Ovary (tissue), 9 donors: ENCODE data around the gene TEX2. TPM values are rescaled to one million over a fixed set of nuclear protein-coding genes. Genes with fewer than 3 reads are reported as not detected.
"Not testable (repeated sequence)": the region's sequence is repeated elsewhere in the genome, so short reads cannot be mapped to it uniquely, and the experiment has no call there.

Experiments used
- DNase-seq, 5 donors: peaks; one replicate each; pipeline ENCODE4 v3.0.0-alpha.2; 2019 to 2020
- H3K27ac ChIP-seq, 2 donors: fragments of 200-600 bp; one replicate each; pipeline versions ENCODE4 v1.5.1 to v1.8.0; 2019 to 2022
- H3K27me3 ChIP-seq: fragments of 200-600 bp; one replicate; pipeline ENCODE4 v1.8.0; 2022
- H3K36me3 ChIP-seq: fragments of 200-600 bp; sonication (generic); one replicate; pipeline ENCODE4 v1.5.1; 2019
- H3K4me1 ChIP-seq: one replicate; pipeline ENCODE4 v1.8.1; 2013; ENCODE audit warnings: mild to moderate bottlenecking, moderate library complexity; ENCODE audit not compliant: insufficient read depth
- H3K4me3 ChIP-seq: fragments of 200-600 bp; sonication (generic); one replicate; pipeline ENCODE4 v1.5.1; 2017
- H3K9me3 ChIP-seq, 2 donors: fragments of 200-600 bp in 1 of 2; sonication (generic) in 1 of 2; one replicate each; pipeline versions ENCODE4 v1.5.1 to v1.8.1; 2013 to 2019; ENCODE audit warnings: mild to moderate bottlenecking in 1 of 2, moderate library complexity in 1 of 2
- EP300 ChIP-seq: sonication (generic); formaldehyde crosslinking; IDR thresholded peaks from one replicate; pipeline ENCODE4 v1.6.1; 2017; ENCODE audit warnings: antibody characterized with exemption
- POLR2A ChIP-seq: fragments of 450-650 bp; IDR thresholded peaks from one replicate; pipeline ENCODE4 v1.6.1; 2017; ENCODE audit warnings: antibody characterized with exemption, mild to moderate bottlenecking, moderate library complexity
- WGBS, 3 donors: extraction: QIAGEN DNeasy Blood & Tissue Kit in 1 of 3; methylation state at CpG; one replicate each; pipeline versions ENCODE4 v1.1.5 to v1.1.7; 2013 to 2017; 5-methylcytosine and 5-hydroxymethylcytosine counted together
- intact Hi-C, 4 donors: fragments of 100-400 bp; cut with DNase I; formaldehyde crosslinking; loops; one replicate each; pipeline versions ENCODE4 v1.11.0 to v1.15.1; 2022 to 2023
- polyA plus RNA-seq, 2 donors: library from polyadenylated mRNA; stranded (reverse); fragments of 200-250 nt in 1 of 2; fragments of 350-450 nt in 1 of 2; fragmentation: Illumina TruSeq in 1 of 2; extraction: RNeasy Lipid Tissue Mini Kit (QIAGEN cat#74804) in 1 of 2; gene quantifications; one replicate each; pipeline ENCODE4 v1.2.3, GENCODE V29; 2013 to 2014
- total RNA-seq, 7 donors: library from RNA; depleted of rRNA in 2 of 7; stranded (reverse); fragments of >200 nt in 2 of 7; fragmentation: NEBNext Ultra II Directional in 3 of 7; extraction: Animal tissue kit (Norgen Biotek cat#: 25700) in 3 of 7; gene quantifications; one replicate each; pipeline versions ENCODE4 v1.1.0 to v1.2.4, GENCODE V29; 2016 to 2023
- TF ChIP-seq, protein P1 (sequence below), 3 donors: fragments of 450-650 bp in 2 of 3; fragments of 200-600 bp in 1 of 3; IDR thresholded peaks; one replicate each; pipeline versions ENCODE4 v1.5.1 to v1.8.0; 2016 to 2022; ENCODE audit warnings: antibody characterized with exemption in 3 of 3, mild to moderate bottlenecking in 1 of 3
- donor health status: DM: no; HTN: no; CAD: no; lungs with moderate emphysema.
- donor health status: DM: no; HTN: no; CAD: no.
- donor health status: Bipolar disorder and iron deficiency.
- donor health status: DM: yes; HTN: yes; CAD: no.
- donor health status: DM: no; HTN: no; CAD: no.
- donor health status: DM: yes; HTN: yes; CAD: no.

TEX2 gene
- total and polyA plus RNA-seq, 9 donors = 13.9 to 36.7 (median 31.4) TPM

GRCh38 chr17:64244165-64244564, 18.9 kb downstream of the TEX2 start:
- intact Hi-C loops = no loop called here
- WGBS, 3 donors = 23 to 41% (median 33%) methylated on average over 5 of the region's 5 CpGs
- Histone ChIP-seq H3K4me1 (peaks cover 15% of the 10 kb centered on the region), H3K4me3 (no peak overlapping the region), H3K27ac (peak overlapping the region in 1 of 2 donors; percentile 39), H3K9me3 (no peaks in the 10 kb centered on the region), H3K27me3 (no peaks in the 10 kb centered on the region), H3K36me3 (no peaks in the 10 kb centered on the region)
- DNase-seq = no peak
- TF ChIP-seq POLR2A (no peak), EP300 (no peak)

DNA sequence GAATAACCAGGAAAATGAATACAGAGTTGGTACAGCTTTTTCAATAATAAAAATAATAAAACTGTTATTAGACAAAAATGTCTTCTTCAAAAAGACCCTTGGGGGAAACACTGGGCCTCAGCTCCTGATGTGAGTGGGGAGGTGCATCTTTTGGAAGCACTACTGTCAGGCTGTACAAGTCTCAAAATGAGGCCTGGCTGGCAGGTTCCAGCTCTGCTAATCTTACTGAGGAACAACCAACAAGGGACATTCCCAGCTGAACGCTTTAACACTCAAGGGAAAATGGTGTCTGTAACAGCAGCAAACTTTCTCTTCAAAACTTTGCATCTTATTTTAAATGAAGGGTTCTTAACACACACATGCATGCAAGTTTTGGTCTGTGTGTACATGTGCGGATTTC, 19.7 kb downstream of the TEX2 start:
- DNase-seq = no peak
- Histone ChIP-seq H3K9me3 (no peaks in the 10 kb centered on the region), H3K4me3 (no peak overlapping the region), H3K27me3 (no peaks in the 10 kb centered on the region), H3K4me1 (peaks cover 15% of the 10 kb centered on the region), H3K27ac (no peak overlapping the region), H3K36me3 (no peaks in the 10 kb centered on the region)
- WGBS, 3 donors = 90 to 97% (median 91%) methylated on average over 2 of the region's 2 CpGs
- TF ChIP-seq POLR2A (no peak), EP300 (no peak)
- TF ChIP-seq, protein P1, sequence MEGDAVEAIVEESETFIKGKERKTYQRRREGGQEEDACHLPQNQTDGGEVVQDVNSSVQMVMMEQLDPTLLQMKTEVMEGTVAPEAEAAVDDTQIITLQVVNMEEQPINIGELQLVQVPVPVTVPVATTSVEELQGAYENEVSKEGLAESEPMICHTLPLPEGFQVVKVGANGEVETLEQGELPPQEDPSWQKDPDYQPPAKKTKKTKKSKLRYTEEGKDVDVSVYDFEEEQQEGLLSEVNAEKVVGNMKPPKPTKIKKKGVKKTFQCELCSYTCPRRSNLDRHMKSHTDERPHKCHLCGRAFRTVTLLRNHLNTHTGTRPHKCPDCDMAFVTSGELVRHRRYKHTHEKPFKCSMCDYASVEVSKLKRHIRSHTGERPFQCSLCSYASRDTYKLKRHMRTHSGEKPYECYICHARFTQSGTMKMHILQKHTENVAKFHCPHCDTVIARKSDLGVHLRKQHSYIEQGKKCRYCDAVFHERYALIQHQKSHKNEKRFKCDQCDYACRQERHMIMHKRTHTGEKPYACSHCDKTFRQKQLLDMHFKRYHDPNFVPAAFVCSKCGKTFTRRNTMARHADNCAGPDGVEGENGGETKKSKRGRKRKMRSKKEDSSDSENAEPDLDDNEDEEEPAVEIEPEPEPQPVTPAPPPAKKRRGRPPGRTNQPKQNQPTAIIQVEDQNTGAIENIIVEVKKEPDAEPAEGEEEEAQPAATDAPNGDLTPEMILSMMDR (IDR thresholded peaks at IDR 0.05) = no peak
- intact Hi-C loops = no loop called here

DNA sequence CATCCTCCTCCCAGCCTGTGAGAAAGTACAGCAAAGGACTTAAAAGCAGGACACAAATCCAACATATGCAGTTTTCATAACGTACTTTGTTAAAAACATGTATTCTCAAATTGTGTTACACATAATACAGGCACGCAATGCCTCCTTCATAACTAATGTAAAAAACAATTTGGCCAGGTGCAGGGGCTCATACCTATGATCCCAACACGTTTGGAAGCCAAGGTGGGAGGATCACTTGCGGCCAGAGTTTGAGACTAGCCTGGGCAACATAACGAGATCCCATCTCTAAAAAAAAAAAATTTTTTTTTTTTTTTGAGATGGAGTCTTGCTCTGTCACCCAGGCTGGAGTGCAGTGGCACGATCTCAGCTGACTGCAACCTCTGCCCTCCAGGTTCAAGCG, 20.4 kb downstream of the TEX2 start:
- Histone ChIP-seq H3K27me3 (no peaks in the 10 kb centered on the region), H3K4me3 (no peak overlapping the region), H3K9me3 (no peaks in the 10 kb centered on the region), H3K36me3 (no peaks in the 10 kb centered on the region), H3K4me1 (peaks cover 15% of the 10 kb centered on the region), H3K27ac (no peak overlapping the region)
- 91 to 95% (median 93%) methylated on average over 7 of the region's 7 CpGs for WGBS, 3 donors
- intact Hi-C loops = no loop called here
- DNase-seq = no peak
- no peak for TF ChIP-seq EP300
- TF ChIP-seq, protein P1 (IDR thresholded peaks at IDR 0.05) = no peak
- TF ChIP-seq POLR2A = no peak

GRCh38 chr17:64240741-64241347, 22.2 kb downstream of the TEX2 start:
- H3K9me3 ChIP-seq = no peaks in the 10 kb centered on the region
- peaks cover 15% of the 10 kb centered on the region for H3K4me1 ChIP-seq
- TF ChIP-seq POLR2A (no peak), EP300 (no peak)
- TF ChIP-seq, protein P1 (IDR thresholded peaks at IDR 0.05) = no peak
- intact Hi-C loops = no loop called here
- DNase-seq = peak; percentile 65 to 77 (median 71)
- H3K36me3 ChIP-seq = no peaks in the 10 kb centered on the region
- H3K27ac ChIP-seq = peak overlapping the region in 1 of 2 donors; percentile 35
- H3K27me3 ChIP-seq = no peaks in the 10 kb centered on the region
- no peak overlapping the region for H3K4me3 ChIP-seq
- WGBS, 3 donors = 3 to 7% (median 5%) methylated on average over 8 of the region's 8 CpGs

GRCh38 chr17:64240261-64240740, 22.8 kb downstream of the TEX2 start:
- no peak overlapping the region for H3K4me3 ChIP-seq
- peaks cover 15% of the 10 kb centered on the region for H3K4me1 ChIP-seq
- no peaks in the 10 kb centered on the region for H3K27me3 ChIP-seq
- WGBS, 3 donors = 35 to 52% (median 40%) methylated on average over 5 of the region's 5 CpGs
- TF ChIP-seq EP300 = no peak
- TF ChIP-seq POLR2A = no peak
- TF ChIP-seq, protein P1 (IDR thresholded peaks at IDR 0.05) = no peak
- H3K27ac ChIP-seq = peak overlapping the region in 1 of 2 donors; percentile 35
- no peaks in the 10 kb centered on the region for H3K36me3 ChIP-seq
- DNase-seq = no peak
- H3K9me3 ChIP-seq = no peaks in the 10 kb centered on the region
- intact Hi-C loops = no loop called here

- peaks cover 12% of the 10 kb centered on the region for H3K4me1 ChIP-seq
- intact Hi-C loops, H3K9me3 ChIP-seq, H3K4me3 ChIP-seq, H3K27ac ChIP-seq, H3K36me3 ChIP-seq, H3K27me3 ChIP-seq, DNase-seq: not testable (repeated sequence)
- 80 to 95% (median 85%) methylated on average over 4 of the region's 4 CpGs for WGBS, 3 donors
Measured at GRCh38 chr17:64238449-64238848, 24.6 kb downstream of the TEX2 start.
